G401 (cell line): ENCODE results near the gene ALDH3B1. TPM values are rescaled to one million over a fixed set of nuclear protein-coding genes. Genes with fewer than 3 reads are reported as not detected.

ENCODE experiments used
- total RNA-seq: library from RNA; depleted of rRNA; stranded (reverse); fragments of >200 nt; shearing (Covaris generic); gene quantifications from 2 replicates; pipeline ENCODE4 v1.2.3, GENCODE V29; 2014; rRNA removed

Gene ALDH3B1
- total RNA-seq, 1 experiment from 2014 or later, result 2.1 TPM

Other genes with a start within 250 kb of the ALDH3B1 start
- 17.8 and 34.7 TPM in 2 replicates for gene UNC93B1, start 6.2 kb upstream of the ALDH3B1 start, total RNA-seq
- gene NDUFS8, start 20.4 kb downstream of the ALDH3B1 start, total RNA-seq, result 177 and 212 TPM in 2 replicates
- gene TCIRG1, start 28.7 kb downstream of the ALDH3B1 start, total RNA-seq, result 9.7 and 9.8 TPM in 2 replicates
- gene CHKA, start 111.1 kb downstream of the ALDH3B1 start, total RNA-seq, result 119 and 129 TPM in 2 replicates
- 5.6 and 11.4 TPM in 2 replicates for gene KMT5B, start 203.0 kb downstream of the ALDH3B1 start, total RNA-seq